ENCODE data around the gene ROGDI. TPM values are rescaled to one million over a fixed set of nuclear protein-coding genes. Genes with fewer than 3 reads are reported as not detected.

The ROGDI gene
- total and polyA plus RNA-seq, 10 of the 15 experiments (the other 5 are each of a cell fraction or from before 2014, with no cell fraction given), result 0.40 to 23.5 (median 12.3) TPM

DNA sequence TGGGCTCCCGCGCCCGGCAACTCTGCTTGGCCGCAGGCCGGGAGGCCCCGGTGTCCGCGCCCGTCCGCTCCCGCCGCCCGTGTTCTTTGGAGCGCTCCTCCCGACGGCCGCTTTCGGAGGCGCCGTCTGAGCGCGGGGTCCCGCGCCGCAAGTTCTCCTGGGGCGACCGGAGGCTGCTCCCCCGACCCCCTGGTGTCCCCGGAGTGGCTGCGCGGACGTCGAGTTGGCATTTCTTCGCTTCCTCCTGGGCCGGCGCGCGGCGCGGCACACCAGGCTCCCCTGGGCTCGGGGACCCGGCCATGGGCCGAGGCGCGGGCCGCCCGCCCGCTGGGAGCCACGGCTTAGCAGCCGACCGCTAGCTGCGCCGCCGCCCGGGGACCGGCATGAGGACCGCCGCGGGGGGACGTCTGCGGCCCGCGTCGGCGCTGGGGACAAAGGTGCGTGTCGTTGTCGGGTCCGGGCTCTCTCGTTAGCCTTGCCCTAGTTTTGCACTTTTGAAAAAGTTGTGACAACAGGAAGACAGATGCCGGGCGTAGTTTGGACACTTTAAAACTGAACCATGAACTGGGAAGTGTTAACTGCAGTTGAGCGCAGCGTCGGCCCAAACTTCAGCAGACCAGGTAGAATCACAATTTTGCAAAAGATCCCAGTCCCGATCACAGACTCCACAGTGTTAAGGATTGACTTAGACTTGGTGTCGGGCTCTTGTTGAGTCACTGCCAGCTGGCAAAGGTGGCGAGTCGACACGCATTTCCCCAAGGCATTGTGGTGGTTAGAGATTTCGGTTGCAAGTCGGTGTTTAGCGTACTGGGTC lies 45.5 kb upstream of the ROGDI start (continued):
- TF ChIP-seq MTA3 (IDR thresholded peaks at IDR 0.05; ENCODE audit: borderline replicate concordance, low read length), result no peak
- 0 out of 2 replicates have a peak, but pooled peaks have one; percentile 14 for TF ChIP-seq RUNX3 (IDR thresholded peaks at IDR 0.05; ENCODE audit: low read length)
- no peak for TF ChIP-seq ZNF217 (IDR thresholded peaks at IDR 0.05)
- TF ChIP-seq POLR2AphosphoS2 (IDR thresholded peaks at IDR 0.05; ENCODE audit: low read depth, low read length), result no peak
- no peak for TF ChIP-seq ZNF384 (IDR thresholded peaks at IDR 0.05; ENCODE audit: borderline replicate concordance, low read depth, low read length)
- no peak for TF ChIP-seq HDAC6 (IDR thresholded peaks at IDR 0.05; ENCODE audit: unreplicated experiment)
- no peak for TF ChIP-seq TBL1XR1 (IDR thresholded peaks at IDR 0.05; ENCODE audit: low read depth, low read length)
- no peak for TF ChIP-seq MEF2A (IDR thresholded peaks at IDR 0.05; ENCODE audit: insufficient read depth, low read depth, low read length)
- TF ChIP-seq, protein P1, sequence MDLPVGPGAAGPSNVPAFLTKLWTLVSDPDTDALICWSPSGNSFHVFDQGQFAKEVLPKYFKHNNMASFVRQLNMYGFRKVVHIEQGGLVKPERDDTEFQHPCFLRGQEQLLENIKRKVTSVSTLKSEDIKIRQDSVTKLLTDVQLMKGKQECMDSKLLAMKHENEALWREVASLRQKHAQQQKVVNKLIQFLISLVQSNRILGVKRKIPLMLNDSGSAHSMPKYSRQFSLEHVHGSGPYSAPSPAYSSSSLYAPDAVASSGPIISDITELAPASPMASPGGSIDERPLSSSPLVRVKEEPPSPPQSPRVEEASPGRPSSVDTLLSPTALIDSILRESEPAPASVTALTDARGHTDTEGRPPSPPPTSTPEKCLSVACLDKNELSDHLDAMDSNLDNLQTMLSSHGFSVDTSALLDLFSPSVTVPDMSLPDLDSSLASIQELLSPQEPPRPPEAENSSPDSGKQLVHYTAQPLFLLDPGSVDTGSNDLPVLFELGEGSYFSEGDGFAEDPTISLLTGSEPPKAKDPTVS (IDR thresholded peaks at IDR 0.05; ENCODE audit: low read depth, low read length), result no peak
- no peak for TF ChIP-seq ASH2L (IDR thresholded peaks at IDR 0.05; ENCODE audit: borderline replicate concordance, low read depth)
- no peak for TF ChIP-seq BACH1 (IDR thresholded peaks at IDR 0.05; ENCODE audit: borderline replicate concordance)
- TF ChIP-seq, protein P2, sequence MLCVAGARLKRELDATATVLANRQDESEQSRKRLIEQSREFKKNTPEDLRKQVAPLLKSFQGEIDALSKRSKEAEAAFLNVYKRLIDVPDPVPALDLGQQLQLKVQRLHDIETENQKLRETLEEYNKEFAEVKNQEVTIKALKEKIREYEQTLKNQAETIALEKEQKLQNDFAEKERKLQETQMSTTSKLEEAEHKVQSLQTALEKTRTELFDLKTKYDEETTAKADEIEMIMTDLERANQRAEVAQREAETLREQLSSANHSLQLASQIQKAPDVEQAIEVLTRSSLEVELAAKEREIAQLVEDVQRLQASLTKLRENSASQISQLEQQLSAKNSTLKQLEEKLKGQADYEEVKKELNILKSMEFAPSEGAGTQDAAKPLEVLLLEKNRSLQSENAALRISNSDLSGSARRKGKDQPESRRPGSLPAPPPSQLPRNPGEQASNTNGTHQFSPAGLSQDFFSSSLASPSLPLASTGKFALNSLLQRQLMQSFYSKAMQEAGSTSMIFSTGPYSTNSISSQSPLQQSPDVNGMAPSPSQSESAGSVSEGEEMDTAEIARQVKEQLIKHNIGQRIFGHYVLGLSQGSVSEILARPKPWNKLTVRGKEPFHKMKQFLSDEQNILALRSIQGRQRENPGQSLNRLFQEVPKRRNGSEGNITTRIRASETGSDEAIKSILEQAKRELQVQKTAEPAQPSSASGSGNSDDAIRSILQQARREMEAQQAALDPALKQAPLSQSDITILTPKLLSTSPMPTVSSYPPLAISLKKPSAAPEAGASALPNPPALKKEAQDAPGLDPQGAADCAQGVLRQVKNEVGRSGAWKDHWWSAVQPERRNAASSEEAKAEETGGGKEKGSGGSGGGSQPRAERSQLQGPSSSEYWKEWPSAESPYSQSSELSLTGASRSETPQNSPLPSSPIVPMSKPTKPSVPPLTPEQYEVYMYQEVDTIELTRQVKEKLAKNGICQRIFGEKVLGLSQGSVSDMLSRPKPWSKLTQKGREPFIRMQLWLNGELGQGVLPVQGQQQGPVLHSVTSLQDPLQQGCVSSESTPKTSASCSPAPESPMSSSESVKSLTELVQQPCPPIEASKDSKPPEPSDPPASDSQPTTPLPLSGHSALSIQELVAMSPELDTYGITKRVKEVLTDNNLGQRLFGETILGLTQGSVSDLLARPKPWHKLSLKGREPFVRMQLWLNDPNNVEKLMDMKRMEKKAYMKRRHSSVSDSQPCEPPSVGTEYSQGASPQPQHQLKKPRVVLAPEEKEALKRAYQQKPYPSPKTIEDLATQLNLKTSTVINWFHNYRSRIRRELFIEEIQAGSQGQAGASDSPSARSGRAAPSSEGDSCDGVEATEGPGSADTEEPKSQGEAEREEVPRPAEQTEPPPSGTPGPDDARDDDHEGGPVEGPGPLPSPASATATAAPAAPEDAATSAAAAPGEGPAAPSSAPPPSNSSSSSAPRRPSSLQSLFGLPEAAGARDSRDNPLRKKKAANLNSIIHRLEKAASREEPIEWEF (IDR thresholded peaks at IDR 0.05; ENCODE audit: insufficient replicate concordance, low read depth, low read length), result no peak
- TF ChIP-seq EZH2 (IDR thresholded peaks at IDR 0.05; ENCODE audit: borderline replicate concordance, control insufficient read depth, low read depth, low read length), result no peak
- TF ChIP-seq, protein P3, sequence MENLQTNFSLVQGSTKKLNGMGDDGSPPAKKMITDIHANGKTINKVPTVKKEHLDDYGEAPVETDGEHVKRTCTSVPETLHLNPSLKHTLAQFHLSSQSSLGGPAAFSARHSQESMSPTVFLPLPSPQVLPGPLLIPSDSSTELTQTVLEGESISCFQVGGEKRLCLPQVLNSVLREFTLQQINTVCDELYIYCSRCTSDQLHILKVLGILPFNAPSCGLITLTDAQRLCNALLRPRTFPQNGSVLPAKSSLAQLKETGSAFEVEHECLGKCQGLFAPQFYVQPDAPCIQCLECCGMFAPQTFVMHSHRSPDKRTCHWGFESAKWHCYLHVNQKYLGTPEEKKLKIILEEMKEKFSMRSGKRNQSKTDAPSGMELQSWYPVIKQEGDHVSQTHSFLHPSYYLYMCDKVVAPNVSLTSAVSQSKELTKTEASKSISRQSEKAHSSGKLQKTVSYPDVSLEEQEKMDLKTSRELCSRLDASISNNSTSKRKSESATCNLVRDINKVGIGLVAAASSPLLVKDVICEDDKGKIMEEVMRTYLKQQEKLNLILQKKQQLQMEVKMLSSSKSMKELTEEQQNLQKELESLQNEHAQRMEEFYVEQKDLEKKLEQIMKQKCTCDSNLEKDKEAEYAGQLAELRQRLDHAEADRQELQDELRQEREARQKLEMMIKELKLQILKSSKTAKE (IDR thresholded peaks at IDR 0.05; ENCODE audit: low read depth, poor library complexity, severe bottlenecking), result no peak
- no peak for TF ChIP-seq FOXK2 (IDR thresholded peaks at IDR 0.05)
- TF ChIP-seq NR2C1 (IDR thresholded peaks at IDR 0.05), result peak; percentile 51
- TF ChIP-seq MEF2B (IDR thresholded peaks at IDR 0.05; ENCODE audit: partially characterized antibody, poor library complexity, severe bottlenecking), result peak; percentile 65
- TF ChIP-seq TCF7 (IDR thresholded peaks at IDR 0.05; ENCODE audit: borderline replicate concordance), result no peak
- TF ChIP-seq, protein P4, sequence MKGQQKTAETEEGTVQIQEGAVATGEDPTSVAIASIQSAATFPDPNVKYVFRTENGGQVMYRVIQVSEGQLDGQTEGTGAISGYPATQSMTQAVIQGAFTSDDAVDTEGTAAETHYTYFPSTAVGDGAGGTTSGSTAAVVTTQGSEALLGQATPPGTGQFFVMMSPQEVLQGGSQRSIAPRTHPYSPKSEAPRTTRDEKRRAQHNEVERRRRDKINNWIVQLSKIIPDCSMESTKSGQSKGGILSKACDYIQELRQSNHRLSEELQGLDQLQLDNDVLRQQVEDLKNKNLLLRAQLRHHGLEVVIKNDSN (IDR thresholded peaks at IDR 0.05; ENCODE audit: borderline replicate concordance, extremely low read length, insufficient read depth, low read depth, low read length), result no peak
- TF ChIP-seq POU2F2 (IDR thresholded peaks at IDR 0.05; ENCODE audit: borderline replicate concordance, low read depth, low read length), result no peak
